Fibroblast of peridontal ligament (primary cell): ENCODE data around the gene GNAZ.
"Not testable (repeated sequence)": the region's sequence is repeated elsewhere in the genome, so short reads cannot be mapped to it uniquely, and the experiment has no call there.

Experiments
- DNase-seq: peaks from one replicate; pipeline ENCODE4 v3.0.0-alpha.2; 2010; ENCODE audit errors: extremely low read depth

The GNAZ gene

GRCh38 chr22:23044570-23044969 is 25.7 kb upstream of the GNAZ start:
- DNase-seq = no peak

GRCh38 chr22:23045461-23045860 is 24.9 kb upstream of the GNAZ start:
- DNase-seq = no peak

GRCh38 chr22:23047265-23047664 is 23.1 kb upstream of the GNAZ start:
- DNase-seq = no peak

- no peak for DNase-seq
These were observed 22.6 kb upstream of the GNAZ start for GRCh38 chr22:23047742-23048141.

- not testable (repeated sequence) for DNase-seq
These were observed 19.8 kb upstream of the GNAZ start for GRCh38 chr22:23050546-23050945.

GRCh38 chr22:23053051-23053707 is 17.1 kb upstream of the GNAZ start:
- no peak for DNase-seq

- no peak for DNase-seq
These were observed 16.3 kb upstream of the GNAZ start for GRCh38 chr22:23053912-23054530.

- no peak for DNase-seq
These were observed 15.6 kb upstream of the GNAZ start for GRCh38 chr22:23054531-23055257.

GRCh38 chr22:23055449-23056179 is 14.7 kb upstream of the GNAZ start:
- DNase-seq = no peak

- DNase-seq = no peak
These were observed 13.0 kb upstream of the GNAZ start for GRCh38 chr22:23057331-23057730.

- no peak for DNase-seq
These were observed 12.3 kb upstream of the GNAZ start for GRCh38 chr22:23058063-23058462.

- DNase-seq = no peak
These were observed 11.6 kb upstream of the GNAZ start for GRCh38 chr22:23058481-23059283.

GRCh38 chr22:23059284-23059948 is 10.9 kb upstream of the GNAZ start:
- DNase-seq = no peak

- no peak for DNase-seq
These were observed 9.5 kb upstream of the GNAZ start for GRCh38 chr22:23060612-23061400.

GRCh38 chr22:23061471-23062280 is 8.6 kb upstream of the GNAZ start:
- DNase-seq = no peak

GRCh38 chr22:23062616-23063538 is 7.4 kb upstream of the GNAZ start:
- DNase-seq = no peak

GRCh38 chr22:23063539-23064380 is 6.6 kb upstream of the GNAZ start:
- DNase-seq = no peak
